Activated CD8-positive, alpha-beta T cell treated with anti-CD3 and anti-CD28 coated beads for 36 hours (primary cell): ENCODE data around the gene CDH13. TPM values are rescaled to one million over a fixed set of nuclear protein-coding genes. Genes with fewer than 3 reads are reported as not detected.

ENCODE experiments used
- ATAC-seq: fragments of 200-7000 bp; cut with Tn5 transposase; one replicate; pipeline ENCODE4 v1.10.0; 2021; ENCODE audit warnings: mild to moderate bottlenecking, moderate library complexity
- CTCF ChIA-PET: fragments of 350-600 bp; sonication (Branson Sonifier 250); formaldehyde crosslinking; loops from one replicate; lab custom pipeline; 2021; ENCODE audit warnings: antibody characterized with exemption; lab: Charles Lee
- POLR2A ChIA-PET: fragments of 350-600 bp; sonication (Branson Sonifier 250); formaldehyde crosslinking; loops from one replicate; lab custom pipeline; 2021; ENCODE audit warnings: antibody characterized with exemption; lab: Charles Lee
- DNase-seq: peaks from one replicate; pipeline ENCODE4 v3.0.0-alpha.2; 2020
- H3K27ac Mint-ChIP-seq: one replicate; pipeline ENCODE4 v1.8.0; 2021; ENCODE audit warnings: mild to moderate bottlenecking, mixed read lengths
- H3K27me3 Mint-ChIP-seq: one replicate; pipeline ENCODE4 v1.8.0; 2021; ENCODE audit warnings: mixed read lengths
- H3K36me3 Mint-ChIP-seq: one replicate; pipeline ENCODE4 v1.8.0; 2021; ENCODE audit warnings: low read depth, mixed read lengths
- H3K4me1 Mint-ChIP-seq: one replicate; pipeline ENCODE4 v1.8.0; 2021; ENCODE audit warnings: low read depth, mixed read lengths
- H3K4me3 Mint-ChIP-seq: one replicate; pipeline ENCODE4 v1.8.0; 2021; ENCODE audit warnings: mild to moderate bottlenecking, moderate library complexity, mixed read lengths
- H3K9me3 Mint-ChIP-seq: one replicate; pipeline ENCODE4 v1.8.0; 2021; ENCODE audit warnings: mixed read lengths
- intact Hi-C: fragments of 100-400 bp; cut with micrococcal nuclease; formaldehyde crosslinking; loops from one replicate; pipeline ENCODE4 v1.10.0; 2022
- total RNA-seq, 2 experiments: library from RNA; stranded (reverse); gene quantifications; one replicate each; pipeline ENCODE4 v1.2.3, GENCODE V29; 2021
- TF ChIP-seq, protein P1 (sequence below): fragments of 200-600 bp; IDR thresholded peaks from one replicate; pipeline ENCODE4 v1.8.0; 2022; ENCODE audit warnings: antibody characterized with exemption, mild to moderate bottlenecking

The CDH13 gene
- total RNA-seq, 2 experiments from 2014 or later: not detected

DNA sequence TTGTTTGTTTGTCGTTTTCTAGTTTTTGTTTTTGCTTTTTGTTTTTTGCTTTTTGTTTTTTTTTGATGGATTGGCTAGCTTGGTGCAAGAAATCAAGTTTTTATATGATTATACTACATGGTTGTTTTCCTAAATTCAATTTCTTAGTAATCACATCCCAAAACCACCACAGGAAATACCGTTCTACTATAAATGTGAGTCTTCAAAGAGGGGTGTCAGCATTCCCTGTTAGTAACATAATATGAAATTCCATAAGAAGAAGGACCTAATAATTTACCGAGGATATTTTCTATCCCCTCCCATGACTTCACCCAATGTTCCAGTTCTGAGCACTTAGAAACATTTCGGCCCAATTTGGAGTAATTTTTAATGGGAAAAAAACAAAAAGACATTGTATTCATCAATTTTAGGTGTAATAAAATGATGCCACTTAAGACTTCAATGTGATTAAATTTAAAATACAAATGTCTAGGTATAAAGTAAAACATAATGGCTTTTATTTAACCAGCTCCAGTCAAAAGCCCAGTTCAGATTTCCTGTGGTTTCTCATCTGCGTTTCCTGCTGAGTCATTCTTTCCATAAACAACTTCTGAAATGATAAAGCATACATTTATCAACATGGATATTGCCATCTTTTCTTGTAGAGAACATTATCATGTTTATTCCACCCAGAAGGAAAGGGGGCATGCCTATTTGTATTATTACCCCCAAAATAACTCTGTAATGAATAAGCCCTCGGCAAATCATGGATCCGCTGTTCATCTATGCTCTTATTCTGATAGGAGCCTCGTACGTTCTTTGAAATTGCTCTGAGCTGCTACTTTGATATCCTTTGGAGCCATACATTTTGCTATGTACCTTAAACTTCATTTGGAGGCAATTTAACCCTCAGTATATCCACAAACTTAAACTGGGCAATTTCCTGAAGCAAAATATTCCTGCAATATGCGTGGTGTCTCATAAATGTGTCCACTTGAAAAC, 1209.1 kb downstream of the CDH13 start:
- no peaks in the 10 kb centered on the region for H3K9me3 Mint-ChIP-seq
- POLR2A ChIA-PET: interaction anchor here (0.7 kb wide), 1 partner anchor 9 kb away, joined by 3 read pairs; no protein-coding TSS in a partner anchor
- intact Hi-C loops: no loop called here
- ATAC-seq (no peak), DNase-seq (no peak)
- peaks cover 11% of the 10 kb centered on the region for H3K4me1 Mint-ChIP-seq
- CTCF ChIA-PET: interaction anchor here (0.8 to 4.0 kb wide), 3 partner anchors 9 to 69 kb away, joined by 3 to 20 read pairs (median 3); no protein-coding TSS in a partner anchor
- H3K4me3 Mint-ChIP-seq: no peak overlapping the region
- TF ChIP-seq, protein P1, sequence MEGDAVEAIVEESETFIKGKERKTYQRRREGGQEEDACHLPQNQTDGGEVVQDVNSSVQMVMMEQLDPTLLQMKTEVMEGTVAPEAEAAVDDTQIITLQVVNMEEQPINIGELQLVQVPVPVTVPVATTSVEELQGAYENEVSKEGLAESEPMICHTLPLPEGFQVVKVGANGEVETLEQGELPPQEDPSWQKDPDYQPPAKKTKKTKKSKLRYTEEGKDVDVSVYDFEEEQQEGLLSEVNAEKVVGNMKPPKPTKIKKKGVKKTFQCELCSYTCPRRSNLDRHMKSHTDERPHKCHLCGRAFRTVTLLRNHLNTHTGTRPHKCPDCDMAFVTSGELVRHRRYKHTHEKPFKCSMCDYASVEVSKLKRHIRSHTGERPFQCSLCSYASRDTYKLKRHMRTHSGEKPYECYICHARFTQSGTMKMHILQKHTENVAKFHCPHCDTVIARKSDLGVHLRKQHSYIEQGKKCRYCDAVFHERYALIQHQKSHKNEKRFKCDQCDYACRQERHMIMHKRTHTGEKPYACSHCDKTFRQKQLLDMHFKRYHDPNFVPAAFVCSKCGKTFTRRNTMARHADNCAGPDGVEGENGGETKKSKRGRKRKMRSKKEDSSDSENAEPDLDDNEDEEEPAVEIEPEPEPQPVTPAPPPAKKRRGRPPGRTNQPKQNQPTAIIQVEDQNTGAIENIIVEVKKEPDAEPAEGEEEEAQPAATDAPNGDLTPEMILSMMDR: no peak
- H3K27me3 Mint-ChIP-seq: peaks cover 18% of the 10 kb centered on the region
- H3K36me3 Mint-ChIP-seq: no peaks in the 10 kb centered on the region
- no peak overlapping the region for H3K27ac Mint-ChIP-seq

DNA sequence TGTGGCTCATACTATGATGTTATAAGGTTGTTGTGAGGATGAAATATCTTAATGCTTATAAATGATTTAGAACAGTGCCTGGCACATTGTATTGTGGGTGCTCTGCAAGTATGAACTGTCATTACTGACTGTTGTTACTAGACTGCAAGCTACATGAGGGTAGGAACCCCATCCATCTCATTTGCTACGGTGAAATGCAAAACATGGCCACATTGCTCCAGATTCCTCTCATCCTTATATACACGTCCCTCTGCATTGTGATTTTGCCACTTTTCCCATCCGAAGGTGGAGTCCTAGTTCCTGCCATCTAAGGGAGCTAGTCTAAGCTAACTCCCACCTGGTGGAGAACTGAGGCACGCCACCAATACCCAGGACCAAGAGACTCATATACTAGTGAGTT, 1210.8 kb downstream of the CDH13 start:
- Mint-ChIP-seq H3K9me3 (no peaks in the 10 kb centered on the region), H3K27me3 (peaks cover 18% of the 10 kb centered on the region), H3K4me1 (peaks cover 11% of the 10 kb centered on the region), H3K27ac (no peak overlapping the region), H3K4me3 (no peak overlapping the region), H3K36me3 (no peaks in the 10 kb centered on the region)
- ChIA-PET CTCF (interaction anchor here (4.0 kb wide), 1 partner anchor 11 kb away, joined by 20 read pairs; no protein-coding TSS in a partner anchor), POLR2A (no interaction called here)
- no peak for ATAC-seq
- intact Hi-C loops: no loop called here
- TF ChIP-seq, protein P1: no peak
- DNase-seq: no peak

DNA sequence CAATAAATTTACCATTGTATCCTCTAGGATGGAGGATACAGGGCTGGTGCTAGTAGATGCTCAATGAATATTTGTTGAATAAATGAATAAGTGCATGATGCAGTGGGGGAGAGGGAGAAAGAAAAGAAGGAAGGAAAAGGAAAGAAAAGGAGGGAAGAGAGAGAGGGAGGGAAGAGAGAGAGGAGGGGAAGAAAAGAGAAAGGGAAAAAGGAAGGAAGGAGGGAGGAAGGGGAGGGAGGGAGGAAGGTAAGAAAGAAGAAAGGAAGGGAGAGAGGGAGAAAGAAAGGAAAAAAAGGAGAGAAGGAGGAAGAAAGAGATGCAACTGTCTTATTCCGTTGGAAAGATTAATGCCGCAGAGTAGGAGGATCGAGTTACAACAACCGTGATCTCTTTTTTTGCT, 1211.4 kb downstream of the CDH13 start:
- intact Hi-C loops: no loop called here
- ChIA-PET POLR2A (no interaction called here), CTCF (interaction anchor here (4.0 kb wide), 1 partner anchor 12 kb away, joined by 20 read pairs; no protein-coding TSS in a partner anchor)
- DNase-seq (no peak), ATAC-seq (no peak)
- TF ChIP-seq, protein P1: no peak
- peaks cover 18% of the 10 kb centered on the region for H3K27me3 Mint-ChIP-seq
- H3K4me1 Mint-ChIP-seq: peaks cover 11% of the 10 kb centered on the region
- H3K36me3 Mint-ChIP-seq: no peaks in the 10 kb centered on the region
- H3K9me3 Mint-ChIP-seq: no peaks in the 10 kb centered on the region
- no peak overlapping the region for H3K27ac Mint-ChIP-seq
- no peak overlapping the region for H3K4me3 Mint-ChIP-seq

DNA sequence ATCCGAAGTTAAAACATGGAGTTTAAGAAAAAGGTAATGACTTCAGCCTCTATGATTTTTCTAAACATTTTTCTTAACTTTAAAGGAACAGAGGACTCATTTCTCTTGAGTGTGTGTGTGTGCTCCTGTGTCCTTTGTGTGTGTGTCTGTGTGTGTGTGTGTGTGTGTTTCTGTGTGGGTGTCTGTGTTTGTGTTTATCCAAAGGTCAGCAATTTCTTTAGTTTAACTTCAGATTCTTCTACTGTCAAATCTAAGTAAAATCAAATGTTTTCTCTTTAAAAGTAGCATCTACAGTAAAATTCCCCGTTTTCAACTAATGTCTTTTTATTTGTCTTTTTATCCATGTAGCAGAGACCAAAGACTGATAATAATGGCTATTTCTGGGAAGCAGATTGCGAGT, 1212.8 kb downstream of the CDH13 start:
- H3K9me3 Mint-ChIP-seq: no peaks in the 10 kb centered on the region
- H3K27ac Mint-ChIP-seq: no peak overlapping the region
- no peak overlapping the region for H3K4me3 Mint-ChIP-seq
- ChIA-PET CTCF (no interaction called here), POLR2A (no interaction called here)
- H3K36me3 Mint-ChIP-seq: no peaks in the 10 kb centered on the region
- no peak for ATAC-seq
- peaks cover 11% of the 10 kb centered on the region for H3K4me1 Mint-ChIP-seq
- DNase-seq: no peak
- intact Hi-C loops: no loop called here
- TF ChIP-seq, protein P1: no peak
- peaks cover 18% of the 10 kb centered on the region for H3K27me3 Mint-ChIP-seq

DNA sequence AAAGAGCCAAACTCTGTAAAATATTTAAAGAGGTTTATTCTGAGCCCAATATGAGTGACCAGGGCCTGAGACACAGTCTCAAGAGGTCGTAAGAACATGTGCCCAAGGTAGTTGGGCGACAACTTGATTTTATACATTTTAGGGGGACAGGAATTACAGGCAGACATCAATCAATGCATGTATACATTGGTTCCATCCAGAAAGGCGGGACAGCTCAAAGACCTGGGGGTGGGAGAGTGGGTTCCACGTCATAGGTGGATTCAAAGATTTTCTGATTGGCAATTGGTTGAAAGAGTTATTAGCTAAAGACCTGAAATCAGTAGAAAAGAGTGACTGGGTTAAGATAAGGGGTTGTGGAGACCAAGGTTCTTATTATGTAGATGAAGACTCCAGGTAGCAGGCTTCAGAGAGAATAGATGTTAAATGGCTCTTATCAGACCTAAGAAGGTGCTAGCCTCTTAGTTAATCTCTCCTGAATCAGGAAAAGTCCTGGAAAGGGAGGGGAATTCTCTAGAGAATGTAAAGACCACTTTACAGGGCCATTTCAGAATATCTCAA, 1213.4 kb downstream of the CDH13 start:
- CTCF ChIA-PET: no interaction called here
- H3K27ac Mint-ChIP-seq: no peak overlapping the region
- peaks cover 18% of the 10 kb centered on the region for H3K27me3 Mint-ChIP-seq
- no peaks in the 10 kb centered on the region for H3K9me3 Mint-ChIP-seq
- DNase-seq (no peak), ATAC-seq (no peak)
- no peak overlapping the region for H3K4me3 Mint-ChIP-seq
- intact Hi-C loops: no loop called here
- peaks cover 11% of the 10 kb centered on the region for H3K4me1 Mint-ChIP-seq
- POLR2A ChIA-PET: no interaction called here
- H3K36me3 Mint-ChIP-seq: no peaks in the 10 kb centered on the region
- TF ChIP-seq, protein P1: no peak
